ENCODE results near the gene CPNE5. TPM values are rescaled to one million over a fixed set of nuclear protein-coding genes. Genes with fewer than 3 reads are reported as not detected.

CPNE5 gene
- total RNA-seq, 1 donor from 2014 or later: 0.65 TPM

DNA sequence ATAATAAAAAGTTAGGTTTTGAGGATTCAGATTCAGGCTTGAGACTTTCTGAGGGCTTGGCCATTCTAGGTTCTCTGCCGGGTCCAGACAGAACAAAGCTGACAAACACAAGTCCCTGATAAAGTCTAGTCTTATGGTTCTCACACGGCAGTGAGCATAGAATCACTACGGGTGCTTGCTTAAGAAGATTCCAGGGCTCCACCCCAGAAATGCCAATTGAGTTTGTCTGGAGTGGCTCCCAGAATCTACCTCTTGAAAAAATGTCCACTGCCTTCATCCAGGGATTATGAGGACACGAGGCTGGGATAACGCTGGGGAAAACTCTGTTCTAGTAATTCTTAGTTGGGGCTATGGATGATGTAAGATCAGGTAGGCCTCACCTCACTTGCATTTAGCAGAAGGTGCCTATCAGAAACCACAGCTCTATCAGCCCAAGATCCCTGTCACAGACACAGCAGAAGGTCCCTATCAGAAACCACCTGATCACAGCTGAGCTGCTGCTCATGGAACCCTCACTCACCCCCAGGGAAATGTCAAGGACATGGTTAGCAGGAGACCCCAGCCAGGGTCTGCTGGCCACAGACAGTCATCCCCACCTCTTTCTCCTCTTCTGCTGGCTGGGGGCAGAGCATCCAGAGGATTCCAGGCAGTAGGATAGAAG is 89.3 kb downstream of the CPNE5 start:
- H3K36me3 Mint-ChIP-seq (ENCODE audit: low read depth): no peaks in the 10 kb centered on the region
- H3K4me3 Mint-ChIP-seq: no peak overlapping the region
- intact Hi-C loops (cut with micrococcal nuclease): no loop called here

DNA sequence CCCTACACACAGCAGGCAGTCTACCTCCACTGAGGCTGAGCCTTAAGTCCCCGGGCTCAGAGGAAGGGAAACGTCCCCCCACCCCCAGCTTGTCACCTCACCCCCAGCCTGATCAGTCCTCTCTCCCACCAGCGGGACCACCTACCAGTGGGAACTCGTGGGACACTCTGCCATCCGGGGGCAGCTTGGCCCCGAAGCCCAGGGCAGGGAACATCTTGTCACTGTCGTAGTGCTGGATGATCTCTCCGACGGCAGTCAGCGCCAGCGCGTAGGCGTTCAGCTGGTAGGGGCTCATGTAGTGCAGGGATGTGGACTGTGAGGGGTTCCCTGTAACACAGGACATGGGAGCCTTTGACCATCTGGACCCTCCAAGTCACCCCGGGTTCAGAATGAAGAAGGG is 93.0 kb downstream of the CPNE5 start:
- intact Hi-C loops (cut with micrococcal nuclease): no loop called here
- H3K9me3 Mint-ChIP-seq: peaks cover 4% of the 10 kb centered on the region
- DNase-seq: no peak
- H3K4me1 Mint-ChIP-seq: peaks cover 21% of the 10 kb centered on the region
- H3K36me3 Mint-ChIP-seq (ENCODE audit: low read depth): no peaks in the 10 kb centered on the region
- no peak overlapping the region for H3K4me3 Mint-ChIP-seq
- H3K27me3 Mint-ChIP-seq: no peaks in the 10 kb centered on the region
- no peak overlapping the region for H3K27ac Mint-ChIP-seq

More for the DNA sequence above, 89.3 kb downstream of the CPNE5 start:
- no peak overlapping the region for H3K27ac Mint-ChIP-seq
- DNase-seq: no peak
- peaks cover 4% of the 10 kb centered on the region for H3K9me3 Mint-ChIP-seq
- H3K27me3 Mint-ChIP-seq: no peaks in the 10 kb centered on the region
- H3K4me1 Mint-ChIP-seq: peaks cover 32% of the 10 kb centered on the region

DNA sequence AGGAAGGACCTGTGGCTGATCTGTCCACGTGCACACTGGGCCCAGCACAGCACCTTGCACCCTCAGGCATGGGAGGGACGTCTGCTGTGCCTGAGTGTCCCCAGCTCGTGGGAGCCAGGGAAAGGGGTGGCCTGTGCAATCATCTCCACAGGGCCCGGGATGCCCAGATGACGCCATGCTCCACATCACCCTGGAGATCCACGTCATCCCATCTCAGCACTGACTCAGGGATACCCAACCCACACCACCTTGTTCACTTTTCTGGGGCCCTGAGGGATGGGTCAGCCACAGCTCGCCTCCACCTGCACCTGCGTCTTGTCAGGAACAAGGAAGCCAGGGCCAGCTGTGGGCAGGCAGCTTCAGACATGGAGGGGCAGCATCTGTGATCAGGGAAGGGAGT is 93.4 kb downstream of the CPNE5 start:
- Mint-ChIP-seq H3K27me3 (no peaks in the 10 kb centered on the region), H3K27ac (no peak overlapping the region), H3K4me1 (peaks cover 19% of the 10 kb centered on the region), H3K4me3 (no peak overlapping the region), H3K9me3 (peaks cover 4% of the 10 kb centered on the region), H3K36me3 (ENCODE audit: low read depth) (no peaks in the 10 kb centered on the region)
- no peak for DNase-seq
- intact Hi-C loops (cut with micrococcal nuclease): no loop called here

DNA sequence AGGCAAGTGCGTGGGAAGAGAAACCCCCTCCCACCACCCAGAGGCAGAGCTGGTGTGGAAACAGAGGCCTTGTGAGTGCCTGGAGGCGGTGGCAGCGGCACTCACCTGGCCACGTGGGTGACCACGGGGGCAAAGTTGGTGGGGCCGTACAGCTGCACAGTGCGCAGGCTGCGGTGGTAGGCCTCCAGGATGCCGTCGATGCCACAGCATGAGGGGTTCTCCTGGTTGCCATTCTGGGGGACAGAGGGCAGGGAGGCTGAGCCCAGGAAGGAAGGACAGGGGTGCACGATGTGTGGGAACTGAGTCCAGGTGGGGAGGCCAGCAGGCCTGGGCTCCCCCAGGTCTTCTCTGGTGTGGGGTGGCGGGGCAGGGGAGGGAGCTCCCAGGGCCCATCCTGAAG is 94.0 kb downstream of the CPNE5 start:
- intact Hi-C loops (cut with micrococcal nuclease): no loop called here
- Mint-ChIP-seq H3K36me3 (ENCODE audit: low read depth) (no peaks in the 10 kb centered on the region), H3K9me3 (peaks cover 4% of the 10 kb centered on the region)

DNA sequence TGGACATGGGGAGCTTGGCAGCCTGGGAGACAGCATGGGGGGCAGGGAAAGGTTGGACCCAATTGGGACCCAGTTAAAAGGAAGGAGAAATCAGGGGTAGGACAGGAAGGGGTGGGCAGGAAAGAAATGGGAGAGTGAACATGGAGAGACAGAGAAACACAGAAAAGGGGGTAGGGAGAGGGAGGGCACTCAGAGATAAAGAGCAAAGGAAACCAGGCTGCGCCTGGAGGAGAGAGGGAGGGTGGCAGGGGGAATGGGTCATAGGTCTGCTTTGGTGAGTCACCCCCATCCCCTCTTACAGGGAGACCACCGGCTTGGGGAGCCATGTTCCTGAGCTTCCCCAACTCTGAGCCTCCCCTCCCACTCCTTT is 95.0 kb downstream of the CPNE5 start:
- H3K27me3 Mint-ChIP-seq: no peaks in the 10 kb centered on the region
- DNase-seq: no peak
- peak overlapping the region; percentile 78 for H3K27ac Mint-ChIP-seq
- peaks cover 28% of the 10 kb centered on the region for H3K4me1 Mint-ChIP-seq
- H3K9me3 Mint-ChIP-seq: peaks cover 2% of the 10 kb centered on the region
- peak overlapping the region; percentile 55 for H3K4me3 Mint-ChIP-seq
- H3K36me3 Mint-ChIP-seq (ENCODE audit: low read depth): no peaks in the 10 kb centered on the region
- intact Hi-C loops (cut with micrococcal nuclease): no loop called here

More for the DNA sequence above, 94.0 kb downstream of the CPNE5 start:
- no peak overlapping the region for H3K4me3 Mint-ChIP-seq
- H3K4me1 Mint-ChIP-seq: peaks cover 23% of the 10 kb centered on the region
- H3K27me3 Mint-ChIP-seq: no peaks in the 10 kb centered on the region
- H3K27ac Mint-ChIP-seq: no peak overlapping the region
- no peak for DNase-seq

DNA sequence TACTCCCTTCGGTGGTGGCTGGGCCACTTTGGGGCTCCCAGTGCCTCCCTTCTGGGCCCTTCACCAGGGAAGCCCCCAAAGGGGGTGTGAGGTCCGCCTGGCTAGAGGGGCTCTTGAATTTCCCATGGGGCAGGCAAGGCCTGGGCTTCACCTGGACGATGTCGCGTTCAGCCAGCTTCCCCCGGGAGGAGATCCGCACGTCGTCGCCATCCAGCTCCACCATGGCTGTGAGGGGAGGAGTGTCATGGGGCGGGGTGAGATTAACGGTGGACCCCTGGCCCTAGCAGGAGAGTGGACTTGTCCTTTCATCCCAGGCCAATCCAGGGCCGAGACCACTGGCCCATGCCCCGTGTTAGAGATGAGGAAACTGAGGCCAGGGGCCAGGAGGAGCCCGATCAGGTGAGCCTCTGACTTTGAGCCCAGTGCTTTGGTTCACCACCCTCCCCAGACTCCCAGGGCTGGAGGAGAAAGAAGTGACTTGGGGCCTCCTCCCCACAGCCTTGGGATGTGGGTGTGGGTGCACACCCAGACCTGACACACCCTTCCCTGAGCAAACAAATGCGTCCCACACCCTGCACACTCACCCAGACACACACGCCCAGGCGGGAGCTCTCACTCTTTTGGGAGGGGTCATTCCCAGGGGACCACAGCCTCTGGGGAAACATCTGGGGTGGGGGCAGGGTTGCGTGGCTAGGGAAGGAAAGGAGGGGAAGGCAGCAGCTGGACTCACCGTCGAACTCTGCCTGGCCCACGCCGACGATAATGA is 95.5 kb downstream of the CPNE5 start:
- Mint-ChIP-seq H3K4me3 (peak overlapping the region; percentile 55), H3K9me3 (no peaks in the 10 kb centered on the region), H3K27me3 (no peaks in the 10 kb centered on the region), H3K36me3 (ENCODE audit: low read depth) (no peaks in the 10 kb centered on the region), H3K27ac (no peak overlapping the region), H3K4me1 (peaks cover 28% of the 10 kb centered on the region)
- peak; percentile 67 for DNase-seq
- intact Hi-C loops (cut with micrococcal nuclease): no loop called here

DNA sequence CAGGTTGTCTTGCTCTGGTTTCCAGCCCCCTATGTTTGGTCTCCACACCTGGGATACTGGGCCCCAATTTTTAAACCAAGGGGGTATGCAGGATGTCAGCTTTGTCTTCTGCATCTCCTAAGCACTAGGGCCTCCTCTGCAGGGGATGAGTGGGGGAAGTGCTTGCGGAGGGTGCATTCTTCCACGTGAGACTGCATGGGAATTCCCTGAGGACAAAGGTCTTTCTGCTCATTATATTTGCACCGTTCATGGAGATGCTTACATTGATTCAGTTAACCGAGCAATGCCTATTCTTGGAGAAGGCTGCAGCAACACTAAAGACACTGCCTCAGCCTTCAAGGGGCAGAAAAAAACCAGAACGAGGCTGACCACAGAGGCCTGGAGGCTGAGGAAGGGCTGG is 96.2 kb downstream of the CPNE5 start:
- intact Hi-C loops (cut with micrococcal nuclease): no loop called here
- no peak overlapping the region for H3K27ac Mint-ChIP-seq
- DNase-seq: no peak
- H3K9me3 Mint-ChIP-seq: no peaks in the 10 kb centered on the region
- no peaks in the 10 kb centered on the region for H3K36me3 Mint-ChIP-seq (ENCODE audit: low read depth)
- no peak overlapping the region for H3K4me3 Mint-ChIP-seq
- H3K4me1 Mint-ChIP-seq: peaks cover 28% of the 10 kb centered on the region
- no peaks in the 10 kb centered on the region for H3K27me3 Mint-ChIP-seq

DNA sequence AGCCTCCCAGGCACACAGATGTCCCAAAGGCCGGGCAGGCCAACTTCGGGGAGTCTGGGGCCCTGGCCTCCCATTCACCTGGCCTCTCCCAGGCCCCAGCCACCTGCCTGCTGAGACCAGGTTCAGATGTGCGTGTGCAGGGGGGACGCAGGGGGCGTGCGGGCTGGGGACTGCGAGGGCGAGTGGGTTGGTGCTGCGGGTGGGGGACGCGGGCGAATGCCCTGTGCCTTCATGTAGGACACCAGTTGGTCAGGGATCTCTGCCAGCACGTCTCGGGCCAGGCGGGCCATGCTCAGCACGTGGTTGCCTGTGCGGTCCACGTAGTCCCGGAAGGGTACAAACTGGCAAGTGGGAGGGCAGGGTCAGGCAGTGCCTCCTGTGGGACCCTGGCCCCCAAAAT is 97.1 kb downstream of the CPNE5 start:
- intact Hi-C loops (cut with micrococcal nuclease): no loop called here
- peaks cover 28% of the 10 kb centered on the region for H3K4me1 Mint-ChIP-seq

DNA sequence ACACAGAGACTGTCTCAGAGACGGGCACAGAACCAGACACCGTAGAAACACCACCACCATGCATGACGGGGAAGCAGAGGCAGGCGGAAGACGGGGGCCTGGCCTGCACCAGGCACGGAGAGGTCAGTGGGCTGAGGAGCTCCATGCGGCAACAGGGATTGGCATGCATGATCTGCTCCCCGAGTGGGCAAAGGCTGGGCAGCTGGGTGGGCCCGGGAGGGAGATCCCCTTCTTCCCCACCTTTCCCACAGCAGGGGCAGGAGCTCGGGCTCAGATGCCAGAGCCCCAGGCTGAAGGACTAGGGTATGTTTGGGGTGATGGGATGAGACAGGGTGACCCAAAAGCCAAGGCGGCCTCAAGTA is 98.4 kb downstream of the CPNE5 start:
- no peak overlapping the region for H3K4me3 Mint-ChIP-seq

More for the DNA sequence above, 97.1 kb downstream of the CPNE5 start:
- H3K36me3 Mint-ChIP-seq (ENCODE audit: low read depth): no peaks in the 10 kb centered on the region
- H3K4me3 Mint-ChIP-seq: no peak overlapping the region
- no peaks in the 10 kb centered on the region for H3K27me3 Mint-ChIP-seq
- DNase-seq: no peak
- H3K27ac Mint-ChIP-seq: no peak overlapping the region
- no peaks in the 10 kb centered on the region for H3K9me3 Mint-ChIP-seq

DNA sequence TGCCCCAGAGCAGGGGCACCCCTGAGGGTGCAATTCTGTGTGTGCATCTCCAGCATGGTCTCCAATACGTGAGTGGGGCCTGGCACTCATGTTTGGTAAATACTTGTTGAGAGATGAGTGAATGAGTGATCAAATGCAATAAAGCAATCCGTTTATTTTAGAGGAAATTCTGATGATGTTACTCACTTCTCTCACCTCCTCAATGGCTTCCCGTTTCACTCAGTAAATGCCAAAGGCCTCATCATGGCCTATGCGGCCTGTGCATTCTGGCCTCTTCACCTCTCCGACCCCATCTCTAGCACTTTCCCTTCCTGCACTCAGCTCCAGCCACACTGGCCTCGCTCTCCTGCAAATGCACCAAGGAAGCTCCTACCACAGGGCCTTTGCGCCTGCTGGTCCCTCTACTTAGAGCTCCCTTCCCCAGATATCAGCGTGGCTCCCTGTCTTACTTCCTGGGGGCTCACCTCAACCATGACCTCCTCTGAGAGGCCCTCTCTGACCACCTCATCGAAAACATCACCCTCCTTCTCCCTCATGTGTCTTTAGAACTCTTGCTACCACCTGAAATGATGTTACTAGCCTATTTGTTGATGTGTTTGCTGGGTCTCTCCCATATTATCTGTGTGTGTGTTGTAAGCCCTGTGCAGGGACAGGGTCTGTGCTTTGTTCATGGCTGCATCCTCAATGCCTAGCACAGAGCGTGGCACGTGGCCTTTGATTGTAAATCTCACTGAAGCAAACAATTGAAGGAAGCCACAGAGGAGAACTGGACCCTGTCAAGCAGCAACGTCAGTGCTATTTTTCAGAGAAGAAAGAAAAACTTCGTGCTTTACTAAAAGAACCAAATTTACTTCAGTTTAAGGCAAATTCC is 99.1 kb downstream of the CPNE5 start:
- intact Hi-C loops (cut with micrococcal nuclease): no loop called here
- H3K4me3 Mint-ChIP-seq: no peak overlapping the region
- no peaks in the 10 kb centered on the region for H3K27me3 Mint-ChIP-seq
- H3K4me1 Mint-ChIP-seq: peaks cover 29% of the 10 kb centered on the region
- no peaks in the 10 kb centered on the region for H3K36me3 Mint-ChIP-seq (ENCODE audit: low read depth)
- H3K9me3 Mint-ChIP-seq: no peaks in the 10 kb centered on the region
- no peak for DNase-seq
- no peak overlapping the region for H3K27ac Mint-ChIP-seq

More for the DNA sequence above, 98.4 kb downstream of the CPNE5 start:
- peaks cover 28% of the 10 kb centered on the region for H3K4me1 Mint-ChIP-seq
- H3K27ac Mint-ChIP-seq: no peak overlapping the region
- no peaks in the 10 kb centered on the region for H3K9me3 Mint-ChIP-seq
- DNase-seq: no peak
- no peaks in the 10 kb centered on the region for H3K27me3 Mint-ChIP-seq
- H3K36me3 Mint-ChIP-seq (ENCODE audit: low read depth): no peaks in the 10 kb centered on the region
- intact Hi-C loops (cut with micrococcal nuclease): no loop called here

DNA sequence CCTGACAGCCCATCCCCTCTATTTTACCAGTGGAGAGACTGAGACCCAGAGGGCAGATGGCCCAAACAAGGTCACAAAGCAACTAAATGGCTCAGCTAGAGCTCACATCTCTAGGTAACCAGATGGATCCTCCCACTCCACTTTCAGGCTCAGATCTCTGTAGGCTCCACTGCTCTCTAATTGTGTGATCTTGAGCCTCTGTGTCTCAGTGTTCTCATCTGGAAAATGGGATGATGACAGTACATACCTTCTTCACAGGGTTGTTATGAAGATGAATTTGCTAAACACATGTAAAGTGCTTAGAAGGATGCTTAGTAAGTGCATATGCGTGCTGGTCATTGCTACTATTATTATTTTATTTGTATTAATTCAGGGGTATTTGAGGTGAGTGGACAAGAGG is 101.1 kb downstream of the CPNE5 start:
- H3K4me1 Mint-ChIP-seq: peaks cover 26% of the 10 kb centered on the region
- no peak for DNase-seq
- H3K27ac Mint-ChIP-seq: no peak overlapping the region
- H3K4me3 Mint-ChIP-seq: no peak overlapping the region
- no peaks in the 10 kb centered on the region for H3K27me3 Mint-ChIP-seq
- H3K36me3 Mint-ChIP-seq (ENCODE audit: low read depth): no peaks in the 10 kb centered on the region
- intact Hi-C loops (cut with micrococcal nuclease): no loop called here
- H3K9me3 Mint-ChIP-seq: no peaks in the 10 kb centered on the region

DNA sequence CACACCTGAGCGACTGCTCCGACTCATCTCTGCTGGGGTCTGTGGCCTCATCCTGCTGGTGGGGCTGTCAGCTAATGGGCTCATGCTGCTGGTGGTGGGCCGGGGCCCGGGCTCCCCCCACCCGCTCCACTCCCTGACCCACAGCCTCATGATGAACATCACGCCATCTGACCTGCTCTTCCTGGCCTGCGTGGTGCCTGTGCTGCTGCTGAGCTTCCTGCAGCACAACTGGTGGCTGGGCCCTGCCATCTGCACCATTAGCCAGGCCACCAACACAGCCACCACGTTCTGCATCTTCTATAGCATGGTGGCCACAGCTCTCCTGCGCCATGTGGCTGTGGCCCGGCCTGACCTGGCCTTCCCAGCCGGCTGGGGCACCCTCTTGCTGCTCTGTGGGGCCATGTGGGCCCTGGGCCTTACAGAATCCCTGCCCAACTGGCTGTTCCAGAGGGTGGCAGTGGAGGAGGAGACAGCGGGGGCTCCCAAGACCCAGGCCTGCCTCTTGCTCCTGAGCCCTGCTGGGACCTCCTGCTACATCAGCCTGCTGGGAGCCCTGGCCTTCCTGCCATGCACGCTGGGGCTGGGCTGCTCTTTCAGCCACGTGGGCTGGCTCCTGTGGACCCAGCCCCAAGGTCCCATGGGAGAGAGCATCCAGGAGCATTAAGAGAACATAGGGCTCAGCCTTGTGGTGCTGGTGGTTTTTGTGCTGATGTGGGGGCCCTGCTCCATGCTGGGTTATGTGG is 102.0 kb downstream of the CPNE5 start:
- Mint-ChIP-seq H3K27ac (no peak overlapping the region), H3K9me3 (no peaks in the 10 kb centered on the region)

More for the DNA sequence above, 102.0 kb downstream of the CPNE5 start:
- Mint-ChIP-seq H3K36me3 (ENCODE audit: low read depth) (no peaks in the 10 kb centered on the region), H3K4me1 (peaks cover 22% of the 10 kb centered on the region), H3K27me3 (no peaks in the 10 kb centered on the region), H3K4me3 (no peak overlapping the region)
- no peak for DNase-seq
- intact Hi-C loops (cut with micrococcal nuclease): no loop called here

Measured in activated CD4-positive, alpha-beta T cell treated with anti-CD3 and anti-CD28 coated beads, Interleukin-2, amount 10 ng/mL, durations not matched to agents 24 days and 14 days (primary cell).